ENCODE results near the gene LINGO3.

Gene LINGO3

DNA sequence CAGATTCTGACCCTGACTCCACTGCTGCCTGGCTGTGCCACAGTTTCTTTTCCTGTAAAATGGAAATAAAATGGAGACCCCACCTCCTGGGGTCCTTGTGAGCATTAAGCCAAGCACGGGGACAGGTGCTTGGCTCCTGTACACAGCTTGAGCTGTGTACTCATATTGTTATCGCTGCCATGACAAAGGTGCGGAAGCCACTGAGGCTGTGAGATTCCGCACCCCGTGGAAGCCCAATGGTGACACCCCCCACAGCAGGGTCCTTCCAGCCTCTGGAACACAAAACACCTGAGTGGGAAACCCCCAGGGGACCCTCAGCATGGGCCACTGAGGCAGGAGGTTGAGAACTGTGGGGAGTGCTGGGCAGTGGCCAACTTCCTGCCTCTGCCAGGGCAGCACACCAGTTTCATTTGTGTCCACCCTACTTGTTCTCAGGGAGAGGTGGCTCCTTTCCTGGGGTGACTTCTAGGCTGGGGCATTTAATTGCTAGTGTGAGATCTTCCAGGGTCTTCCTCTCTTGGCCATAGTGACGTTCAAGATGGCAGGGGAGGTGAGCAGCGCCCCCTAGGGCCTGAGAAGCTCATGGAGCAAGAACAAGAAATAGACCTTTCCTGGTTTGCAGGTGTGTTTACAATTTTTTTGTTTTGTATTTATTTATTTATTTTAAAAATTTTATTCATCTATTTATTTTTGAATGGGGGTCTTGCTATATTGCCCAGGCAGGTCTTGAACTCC lies 46.3 kb downstream of the LINGO3 start:
- peak; percentile 46 for DNase-seq (ENCODE audit: low read depth)

DNA sequence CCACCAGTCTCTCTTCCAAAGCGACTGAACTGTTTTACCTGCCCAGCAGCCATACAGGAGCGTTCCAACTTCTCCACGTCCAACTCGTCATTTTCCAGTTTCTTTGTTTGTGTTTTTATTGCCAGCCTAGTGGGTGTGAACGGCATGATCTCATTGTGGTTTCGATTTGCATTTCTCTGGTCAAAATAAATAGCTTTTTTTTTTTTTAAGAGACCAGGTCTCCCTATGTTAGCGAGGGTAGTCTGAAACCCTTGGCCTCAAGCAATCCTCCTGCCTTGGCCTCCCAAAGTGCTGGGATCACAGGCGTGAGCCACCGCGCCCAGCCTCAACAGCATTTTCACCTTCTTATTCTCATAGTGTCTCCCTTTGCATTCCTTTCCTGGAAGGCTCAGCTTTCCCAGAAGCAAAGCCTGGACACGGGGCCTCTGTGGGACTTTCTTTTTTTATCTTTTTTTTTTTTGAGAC lies 47.6 kb downstream of the LINGO3 start:
- DNase-seq (ENCODE audit: low read depth) = no peak

DNA sequence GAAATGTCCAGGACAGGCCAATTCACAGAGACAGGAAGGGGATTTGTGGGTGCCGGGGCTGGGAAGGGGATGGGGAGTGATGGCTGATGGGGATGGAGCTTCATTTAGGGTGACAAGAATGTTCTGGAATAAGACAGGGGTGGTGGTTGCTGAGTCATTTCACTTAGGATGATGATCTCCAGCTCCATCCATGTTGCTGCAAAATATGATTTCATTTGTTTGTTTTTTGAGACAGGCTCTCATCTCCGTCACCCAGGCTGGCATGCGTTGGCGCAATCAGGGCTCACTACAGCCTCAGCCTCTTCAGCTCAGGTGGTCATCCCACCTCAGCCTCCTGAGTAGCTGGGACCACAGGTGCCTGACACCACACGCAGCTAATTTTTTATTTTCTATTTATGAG lies 48.6 kb downstream of the LINGO3 start:
- no peak for DNase-seq (ENCODE audit: low read depth)
